ENCODE results near the gene PPID. TPM values are rescaled to one million over a fixed set of nuclear protein-coding genes. Genes with fewer than 3 reads are reported as not detected.

PPID gene
- total and polyA plus RNA-seq, 9 of the 15 experiments (the other 6 are each of a cell fraction or from before 2014, with no cell fraction given): 46.5 to 160 (median 98.6) TPM

- intact Hi-C loops (cut with micrococcal nuclease): no loop called here
These were observed 56.3 kb downstream of the PPID start for GRCh38 chr4:158666892-158667291.

GRCh38 chr4:158664806-158665205 lies 58.4 kb downstream of the PPID start:
- no peak overlapping the region for H3K4me3 ChIP-seq
- no peak; the same call in 2 of the 3 replicates for ATAC-seq
- peaks cover 8% of the 10 kb centered on the region; the same call in 2 of the 3 replicates for H3K79me2 ChIP-seq (ENCODE audit: control insufficient read depth, insufficient read depth, low read length)
- no peak overlapping the region for H3K9ac ChIP-seq (ENCODE audit: insufficient read depth in 1 of 2, low read depth in 2 of 2, low read length in 2 of 2)
- no peak for FAIRE-seq
- CTCF ChIA-PET (ENCODE audit: low intra/inter-chr PET ratio): no interaction called here
- no peaks in the 10 kb centered on the region for H3K27me3 ChIP-seq (ENCODE audit: control insufficient read depth in 2 of 2, insufficient read depth in 2 of 2, low read length in 2 of 2)
- peak overlapping the region; percentile 64; the same call in 1 of the 3 replicates for H3K27ac ChIP-seq (ENCODE audit: extremely low read depth, low read depth, low read length)
- no peaks in the 10 kb centered on the region for H4K20me1 ChIP-seq (replicated peaks; ENCODE audit: control insufficient read depth, insufficient read depth, low read length)
- H3K4me1 ChIP-seq (replicated peaks in 1 of 2; ENCODE audit: control insufficient read depth in 2 of 2, insufficient read depth in 2 of 2, low read length in 2 of 2): peaks cover 0 to 6% of the 10 kb centered on the region in 2 experiments; a peak in 3 of 5 replicates
- peaks cover 12% of the 10 kb centered on the region; the same call in 2 of the 3 replicates for H3K36me3 ChIP-seq (ENCODE audit: control insufficient read depth, insufficient read depth, low read length)
- POLR2A ChIA-PET: no interaction called here
- H3K9me1 ChIP-seq (ENCODE audit: control insufficient read depth, insufficient read depth, low read length): no peaks in the 10 kb centered on the region
- DNase-seq (ENCODE audit: extremely low read depth in 1 of 4, low spot score in 3 of 4): no peak
- no peak overlapping the region for H3K4me2 ChIP-seq (ENCODE audit: insufficient read depth, low read length)
- H2AFZ ChIP-seq (ENCODE audit: low read depth, low read length): no peak overlapping the region
- WGBS (ENCODE audit: insufficient coverage, low coverage, missing lambda C conversion rate): 100% methylated on average over 12 of the region's 18 CpGs
- intact Hi-C loops (cut with micrococcal nuclease) (no loop called here), in situ Hi-C loops (cut with MboI) (no loop called here)
- H3K9me3 ChIP-seq (replicated peaks; ENCODE audit: control insufficient read depth, insufficient read depth, low read depth, low read length): no peaks in the 10 kb centered on the region; the same call in 1 of the 2 replicates
- no TSS peak for BruUV-seq (replicated peaks)
- TF ChIP-seq RUNX1 (IDR thresholded peaks at IDR 0.05; ENCODE audit: low read depth) (no peak), POLR2G (IDR thresholded peaks at IDR 0.05; ENCODE audit: low read depth, low read length) (peak; percentile 69), ELK3 (CRISPR knock-in tag; IDR thresholded peaks at IDR 0.05) (no peak), GATAD2B (IDR thresholded peaks at IDR 0.05; ENCODE audit: borderline replicate concordance) (no peak), FOXA3 (CRISPR knock-in tag; conservative IDR thresholded peaks at IDR 0.05 in 1 of 2, IDR thresholded peaks at IDR 0.05 in 1 of 2) (no peak)
- TF ChIP-seq, protein P1, sequence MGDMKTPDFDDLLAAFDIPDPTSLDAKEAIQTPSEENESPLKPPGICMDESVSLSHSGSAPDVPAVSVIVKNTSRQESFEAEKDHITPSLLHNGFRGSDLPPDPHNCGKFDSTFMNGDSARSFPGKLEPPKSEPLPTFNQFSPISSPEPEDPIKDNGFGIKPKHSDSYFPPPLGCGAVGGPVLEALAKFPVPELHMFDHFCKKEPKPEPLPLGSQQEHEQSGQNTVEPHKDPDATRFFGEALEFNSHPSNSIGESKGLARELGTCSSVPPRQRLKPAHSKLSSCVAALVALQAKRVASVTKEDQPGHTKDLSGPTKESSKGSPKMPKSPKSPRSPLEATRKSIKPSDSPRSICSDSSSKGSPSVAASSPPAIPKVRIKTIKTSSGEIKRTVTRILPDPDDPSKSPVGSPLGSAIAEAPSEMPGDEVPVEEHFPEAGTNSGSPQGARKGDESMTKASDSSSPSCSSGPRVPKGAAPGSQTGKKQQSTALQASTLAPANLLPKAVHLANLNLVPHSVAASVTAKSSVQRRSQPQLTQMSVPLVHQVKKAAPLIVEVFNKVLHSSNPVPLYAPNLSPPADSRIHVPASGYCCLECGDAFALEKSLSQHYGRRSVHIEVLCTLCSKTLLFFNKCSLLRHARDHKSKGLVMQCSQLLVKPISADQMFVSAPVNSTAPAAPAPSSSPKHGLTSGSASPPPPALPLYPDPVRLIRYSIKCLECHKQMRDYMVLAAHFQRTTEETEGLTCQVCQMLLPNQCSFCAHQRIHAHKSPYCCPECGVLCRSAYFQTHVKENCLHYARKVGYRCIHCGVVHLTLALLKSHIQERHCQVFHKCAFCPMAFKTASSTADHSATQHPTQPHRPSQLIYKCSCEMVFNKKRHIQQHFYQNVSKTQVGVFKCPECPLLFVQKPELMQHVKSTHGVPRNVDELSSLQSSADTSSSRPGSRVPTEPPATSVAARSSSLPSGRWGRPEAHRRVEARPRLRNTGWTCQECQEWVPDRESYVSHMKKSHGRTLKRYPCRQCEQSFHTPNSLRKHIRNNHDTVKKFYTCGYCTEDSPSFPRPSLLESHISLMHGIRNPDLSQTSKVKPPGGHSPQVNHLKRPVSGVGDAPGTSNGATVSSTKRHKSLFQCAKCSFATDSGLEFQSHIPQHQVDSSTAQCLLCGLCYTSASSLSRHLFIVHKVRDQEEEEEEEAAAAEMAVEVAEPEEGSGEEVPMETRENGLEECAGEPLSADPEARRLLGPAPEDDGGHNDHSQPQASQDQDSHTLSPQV (IDR thresholded peaks at IDR 0.05): 0 out of 2 replicates have a peak, but pooled peaks have one; percentile 3

More at GRCh38 chr4:158666892-158667291, 56.3 kb downstream of the PPID start:
- Histone ChIP-seq H3K79me2 (ENCODE audit: control insufficient read depth, insufficient read depth, low read length) (peaks cover 25% of the 10 kb centered on the region), H2AFZ (ENCODE audit: low read depth, low read length) (no peak overlapping the region), H3K27me3 (ENCODE audit: control insufficient read depth in 2 of 2, insufficient read depth in 2 of 2, low read length in 2 of 2) (no peaks in the 10 kb centered on the region), H3K4me2 (ENCODE audit: insufficient read depth, low read length) (no peak overlapping the region), H3K36me3 (ENCODE audit: control insufficient read depth, insufficient read depth, low read length) (peaks cover 12% of the 10 kb centered on the region; the same call in 2 of the 3 replicates), H3K27ac (ENCODE audit: extremely low read depth, low read depth, low read length) (no peak overlapping the region), H4K20me1 (replicated peaks; ENCODE audit: control insufficient read depth, insufficient read depth, low read length) (no peaks in the 10 kb centered on the region), H3K4me3 (no peak overlapping the region), H3K9me1 (ENCODE audit: control insufficient read depth, insufficient read depth, low read length) (no peaks in the 10 kb centered on the region), H3K4me1 (replicated peaks in 1 of 2; ENCODE audit: control insufficient read depth in 2 of 2, insufficient read depth in 2 of 2, low read length in 2 of 2) (peaks cover 8 to 15% of the 10 kb centered on the region in 2 experiments; a peak in 4 of 5 replicates), H3K9ac (ENCODE audit: insufficient read depth in 1 of 2, low read depth in 2 of 2, low read length in 2 of 2) (no peak overlapping the region), H3K9me3 (replicated peaks; ENCODE audit: control insufficient read depth, insufficient read depth, low read depth, low read length) (no peaks in the 10 kb centered on the region; the same call in 1 of the 2 replicates)
- ATAC-seq (no peak), FAIRE-seq (no peak), DNase-seq (ENCODE audit: extremely low read depth in 1 of 4, low spot score in 3 of 4) (no peak)
- in situ Hi-C loops (cut with MboI): no loop called here
- 91% methylated on average over 2 of the region's 2 CpGs for WGBS (ENCODE audit: insufficient coverage, low coverage, missing lambda C conversion rate)
- TF ChIP-seq SIN3A (IDR thresholded peaks at IDR 0.05; ENCODE audit: borderline replicate concordance in 2 of 2, control insufficient read depth in 1 of 2, low read depth in 2 of 2, low read length in 2 of 2) (no peak), DACH1 (IDR thresholded peaks at IDR 0.05; ENCODE audit: partially characterized antibody) (no peak), ZNF316 (IDR thresholded peaks at IDR 0.05) (peak; percentile 33; the same call in 1 of the 2 replicates), C11orf30 (IDR thresholded peaks at IDR 0.05; ENCODE audit: low read depth) (0 out of 2 replicates have a peak, but pooled peaks have one; percentile 25), ZFP1 (CRISPR knock-in tag; IDR thresholded peaks at IDR 0.05) (no peak), POLR3A (IDR thresholded peaks at IDR 0.05; ENCODE audit: borderline replicate concordance, extremely low read depth, insufficient read depth, insufficient read length) (no peak), MTA2 (IDR thresholded peaks at IDR 0.05; ENCODE audit: low read depth) (no peak), GATAD2B (IDR thresholded peaks at IDR 0.05; ENCODE audit: borderline replicate concordance) (no peak), JUND (IDR thresholded peaks at IDR 0.05; ENCODE audit: borderline replicate concordance, low read depth, low read length) (no peak), JUND (tag; IDR thresholded peaks at IDR 0.05; ENCODE audit: borderline replicate concordance, low read depth, low read length) (no peak)
- POLR2A ChIA-PET: interaction anchor here (0.6 to 1.0 kb wide), 2 partner anchors 10 to 74 kb away, joined by 3 read pairs; no protein-coding TSS in a partner anchor
- CTCF ChIA-PET (ENCODE audit: low intra/inter-chr PET ratio): no interaction called here
- BruUV-seq (replicated peaks): no TSS peak
